Progenitor cell of endocrine pancreas (in vitro differentiated cells): Measurements from ENCODE around the gene SPSB2. TPM values are rescaled to one million over a fixed set of nuclear protein-coding genes. Genes with fewer than 3 reads are reported as not detected.

Experiments used
- DNase-seq: peaks from one replicate; pipeline ENCODE4 v3.0.0; 2021; ENCODE audit warnings: low spot score; ENCODE audit not compliant: unreplicated experiment
- H3K27ac Mint-ChIP-seq: 2 replicates; pipeline ENCODE4 v1.8.0; 2021; ENCODE audit warnings: mild to moderate bottlenecking, moderate library complexity, mixed read lengths
- H3K27me3 Mint-ChIP-seq: 2 replicates; pipeline ENCODE4 v1.8.0; 2021; ENCODE audit warnings: mixed read lengths
- H3K36me3 Mint-ChIP-seq: 2 replicates; pipeline ENCODE4 v1.8.0; 2022; ENCODE audit warnings: mixed read lengths; ENCODE audit not compliant: insufficient read depth
- H3K4me1 Mint-ChIP-seq: 2 replicates; pipeline ENCODE4 v1.8.0; 2021; ENCODE audit warnings: low read depth, mixed read lengths
- H3K4me3 Mint-ChIP-seq: 2 replicates; pipeline ENCODE4 v1.8.0; 2021; ENCODE audit warnings: low read depth, mild to moderate bottlenecking, moderate library complexity, mixed read lengths
- H3K9me3 Mint-ChIP-seq: 2 replicates; pipeline ENCODE4 v1.8.0; 2021; ENCODE audit warnings: low read depth, mixed read lengths
- CTCF ChIP-seq: fragments of 200-600 bp; sonication (generic); IDR thresholded peaks from one replicate; pipeline ENCODE4 v1.5.0; 2021; ENCODE audit warnings: antibody characterized with exemption, mild to moderate bottlenecking; ENCODE audit not compliant: unreplicated experiment
- total RNA-seq: library from RNA; stranded (reverse); gene quantifications from 2 replicates; pipeline ENCODE4 v1.2.1, GENCODE V29; 2021

The SPSB2 gene
- total RNA-seq, 1 donor from 2014 or later: 11.7 TPM

- Mint-ChIP-seq H3K4me1 (peaks cover 6% of the 10 kb centered on the region), H3K9me3 (no peaks in the 10 kb centered on the region), H3K27me3 (no peaks in the 10 kb centered on the region), H3K27ac (no peak overlapping the region), H3K36me3 (peaks cover 13% of the 10 kb centered on the region), H3K4me3 (no peak overlapping the region)
- TF ChIP-seq CTCF: no peak
- no peak for DNase-seq
Measured at GRCh38 chr12:6837370-6838060, 35.6 kb downstream of the SPSB2 start.

- Mint-ChIP-seq H3K36me3 (peaks cover 13% of the 10 kb centered on the region), H3K9me3 (no peaks in the 10 kb centered on the region), H3K4me3 (no peak overlapping the region), H3K4me1 (peaks cover 3% of the 10 kb centered on the region), H3K27me3 (no peaks in the 10 kb centered on the region), H3K27ac (no peak overlapping the region)
- TF ChIP-seq CTCF: no peak
- no peak for DNase-seq
Measured at GRCh38 chr12:6836851-6837250, 36.3 kb downstream of the SPSB2 start.

- no peak for TF ChIP-seq CTCF
- Mint-ChIP-seq H3K27me3 (no peaks in the 10 kb centered on the region), H3K9me3 (no peaks in the 10 kb centered on the region), H3K27ac (no peak overlapping the region), H3K4me1 (peaks cover 2% of the 10 kb centered on the region), H3K36me3 (peaks cover 14% of the 10 kb centered on the region), H3K4me3 (no peak overlapping the region)
- DNase-seq: no peak
Measured at GRCh38 chr12:6834873-6835272, 38.2 kb downstream of the SPSB2 start.

- H3K4me3 Mint-ChIP-seq: no peak overlapping the region
- H3K27ac Mint-ChIP-seq: no peak overlapping the region
- no peaks in the 10 kb centered on the region for H3K27me3 Mint-ChIP-seq
- H3K4me1 Mint-ChIP-seq: peaks cover 2% of the 10 kb centered on the region
- TF ChIP-seq CTCF: no peak
- H3K36me3 Mint-ChIP-seq: peaks cover 14% of the 10 kb centered on the region
- no peaks in the 10 kb centered on the region for H3K9me3 Mint-ChIP-seq
- no peak for DNase-seq
Measured at GRCh38 chr12:6834254-6834653, 38.8 kb downstream of the SPSB2 start.

- H3K4me3 Mint-ChIP-seq: no peak overlapping the region
- TF ChIP-seq CTCF: no peak
- peaks cover 10% of the 10 kb centered on the region for H3K36me3 Mint-ChIP-seq
Measured at GRCh38 chr12:6833189-6833890, 39.8 kb downstream of the SPSB2 start.

More at GRCh38 chr12:6833189-6833890, 39.8 kb downstream of the SPSB2 start:
- DNase-seq: no peak
- Mint-ChIP-seq H3K27ac (no peak overlapping the region), H3K9me3 (no peaks in the 10 kb centered on the region), H3K27me3 (no peaks in the 10 kb centered on the region), H3K4me1 (peaks cover 2% of the 10 kb centered on the region)
